CD14-positive monocyte (primary cell): Measurements from ENCODE around the gene KLC1. TPM values are rescaled to one million over a fixed set of nuclear protein-coding genes. Genes with fewer than 3 reads are reported as not detected.

Experiments
- DNase-seq, 3 donors: peaks; one replicate each; pipeline ENCODE4 v3.0.0-alpha.2; 2011 to 2022
- H2AFZ ChIP-seq: 2 replicates; pipeline ENCODE4 v1.6.0; 2012; ENCODE audit warnings: mild to moderate bottlenecking, low read depth, low read length, inconsistent platforms; ENCODE audit not compliant: insufficient read depth, poor library complexity, severe bottlenecking
- H3K27ac ChIP-seq, 2 donors: 1 replicate in 1 of 2; 2 replicates in 1 of 2; pipeline ENCODE4 v1.5.1; 2012 to 2013; ENCODE audit warnings: low read length in 2 of 2, control low read depth in 1 of 2, inconsistent platforms in 1 of 2, low read depth in 1 of 2, mild to moderate bottlenecking in 1 of 2
- H3K27me3 ChIP-seq, 2 donors: one replicate each; pipeline versions ENCODE4 v1.6.0 to v1.6.1; 2011 to 2013; ENCODE audit warnings: low read length in 2 of 2; ENCODE audit not compliant: control insufficient read depth in 2 of 2, insufficient read depth in 2 of 2
- H3K36me3 ChIP-seq, 2 donors: replicated peaks in 1 of 2; 1 replicate in 1 of 2; 2 replicates in 1 of 2; pipeline versions ENCODE4 v1.5.1 to v1.6.1; 2012 to 2013; ENCODE audit warnings: low read length in 2 of 2, control low read depth in 1 of 2, inconsistent platforms in 1 of 2, mild to moderate bottlenecking in 1 of 2; ENCODE audit not compliant: insufficient read depth in 2 of 2, control insufficient read depth in 1 of 2
- H3K4me1 ChIP-seq, 2 donors: 1 replicate in 1 of 2; 2 replicates in 1 of 2; pipeline versions ENCODE4 v1.5.1 to v1.6.1; 2012 to 2013; ENCODE audit warnings: low read length in 2 of 2, control low read depth in 1 of 2, inconsistent platforms in 1 of 2, mild to moderate bottlenecking in 1 of 2, moderate library complexity in 1 of 2; ENCODE audit not compliant: insufficient read depth in 2 of 2, control insufficient read depth in 1 of 2
- H3K4me2 ChIP-seq: replicated peaks from 2 replicates; pipeline ENCODE3; 2012; ENCODE audit warnings: low read length, moderate library complexity, mild to moderate bottlenecking; ENCODE audit not compliant: poor library complexity, severe bottlenecking; ENCODE audit errors: extremely low read depth
- H3K4me3 ChIP-seq, 3 experiments: fragments of 200-600 bp in 1 of 3; sonication (generic) in 1 of 3; replicated peaks in 1 of 3; 1 replicate in 2 of 3; 2 replicates in 1 of 3; pipeline ENCODE4 v1.5.1; 2011 to 2013; ENCODE audit warnings: low read length in 3 of 3, mild to moderate bottlenecking in 3 of 3, control low read depth in 2 of 3, low read depth in 2 of 3, inconsistent platforms in 1 of 3, moderate library complexity in 1 of 3
- H3K79me2 ChIP-seq: 2 replicates; pipeline ENCODE4 v1.6.0; 2012; ENCODE audit warnings: mild to moderate bottlenecking, control low read depth, inconsistent platforms, low read length, moderate library complexity; ENCODE audit not compliant: insufficient read depth
- H3K9ac ChIP-seq: 2 replicates; pipeline ENCODE4 v1.6.0; 2017; ENCODE audit warnings: low read length, mild to moderate bottlenecking; ENCODE audit not compliant: insufficient read depth, poor library complexity, severe bottlenecking
- H3K9me3 ChIP-seq, 2 donors: replicated peaks in 1 of 2; 1 replicate in 1 of 2; 2 replicates in 1 of 2; pipeline versions ENCODE4 v1.5.1 to v1.6.1; 2012 to 2013; ENCODE audit warnings: low read length in 2 of 2, control low read depth in 1 of 2; ENCODE audit not compliant: control insufficient read depth in 1 of 2, insufficient read depth in 1 of 2
- H4K20me1 ChIP-seq: 2 replicates; pipeline ENCODE4 v1.6.0; 2012; ENCODE audit warnings: mild to moderate bottlenecking, low read length, control low read depth, moderate library complexity; ENCODE audit not compliant: insufficient read depth
- H3K27ac Mint-ChIP-seq, 7 donors: one replicate each; pipeline ENCODE4 v1.8.0; 2020; ENCODE audit warnings: mild to moderate bottlenecking in 7 of 7, mixed read lengths in 7 of 7, moderate library complexity in 6 of 7, inconsistent platforms in 2 of 7
- H3K27me3 Mint-ChIP-seq, 3 donors: one replicate each; pipeline ENCODE4 v1.8.0; 2021 to 2022; ENCODE audit warnings: low read depth in 3 of 3, mild to moderate bottlenecking in 3 of 3, mixed read lengths in 3 of 3, moderate library complexity in 3 of 3, inconsistent platforms in 1 of 3
- H3K36me3 Mint-ChIP-seq, 2 donors: one replicate each; pipeline ENCODE4 v1.8.0; 2020; ENCODE audit warnings: mixed read lengths in 2 of 2, inconsistent platforms in 1 of 2, mild to moderate bottlenecking in 1 of 2
- H3K4me1 Mint-ChIP-seq: one replicate; pipeline ENCODE4 v1.8.0; 2020; ENCODE audit warnings: mild to moderate bottlenecking, mixed read lengths
- H3K4me3 Mint-ChIP-seq, 2 donors: one replicate each; pipeline ENCODE4 v1.8.0; 2020; ENCODE audit warnings: mild to moderate bottlenecking in 2 of 2, mixed read lengths in 2 of 2, moderate library complexity in 1 of 2
- H3K9me3 Mint-ChIP-seq, 7 donors: one replicate each; pipeline ENCODE4 v1.8.0; 2020 to 2022; ENCODE audit warnings: mixed read lengths in 7 of 7, mild to moderate bottlenecking in 6 of 7, moderate library complexity in 6 of 7, inconsistent platforms in 2 of 7
- CTCF ChIP-seq: fragments of 200-600 bp; IDR thresholded peaks from one replicate; pipeline ENCODE4 v1.8.0; 2022; ENCODE audit warnings: antibody characterized with exemption, mild to moderate bottlenecking
- WGBS: methylation state at CpG from one replicate; pipeline ENCODE4 v1.1.5; 2013; ENCODE audit warnings: missing lambda C conversion rate; ENCODE audit not compliant: insufficient coverage; 5-methylcytosine and 5-hydroxymethylcytosine counted together
- intact Hi-C, 2 donors: fragments of 100-400 bp; cut with micrococcal nuclease; formaldehyde crosslinking; loops; one replicate each; pipeline versions ENCODE4 v1.15.0 to v1.15.1; 2023
- polyA plus RNA-seq, 3 donors: library from polyadenylated mRNA; depleted of rRNA in 1 of 3; unstranded in 2 of 3; stranded (reverse) in 1 of 3; fragments of 300-500 nt in 2 of 3; fragments of >200 nt in 1 of 3; fragmentation: Illumina TruSeq in 2 of 3; gene quantifications; 1 replicate in 2 of 3; 2 replicates in 1 of 3; pipeline ENCODE4 v1.2.3, GENCODE V29; 2012 to 2021

KLC1 gene
- polyA plus RNA-seq, 3 donors, result 41.5 to 108 (median 46.6) TPM

- Mint-ChIP-seq H3K36me3 (peaks cover 61 to 99% of the 10 kb centered on the region in 2 donors), H3K27ac (peak overlapping the region in 3 of 7 donors; percentile 2 to 75 (median 22)), H3K4me1 (peaks cover 14% of the 10 kb centered on the region), H3K9me3 (no peaks in the 10 kb centered on the region), H3K27me3 (no peaks in the 10 kb centered on the region), H3K4me3 (no peak overlapping the region)
- TF ChIP-seq CTCF, result no peak
- Histone ChIP-seq H2AFZ (no peak overlapping the region), H3K9ac (no peak overlapping the region), H3K27ac (no peak overlapping the region), H3K79me2 (peaks cover 26% of the 10 kb centered on the region), H3K4me3 (no peak overlapping the region), H3K36me3 (peaks cover 80 to 100% of the 10 kb centered on the region in 2 donors), H3K9me3 (no peaks in the 10 kb centered on the region), H3K4me1 (peaks cover 9 to 10% of the 10 kb centered on the region in 2 donors), H3K27me3 (no peaks in the 10 kb centered on the region), H3K4me2 (no peak overlapping the region), H4K20me1 (peaks cover 86% of the 10 kb centered on the region)
- WGBS, result 97% methylated on average over 10 of the region's 10 CpGs
- no peak for DNase-seq
- intact Hi-C loops, result no loop called here
Measured at GRCh38 chr14:103662029-103662428, 33.0 kb downstream of the KLC1 start.

DNA sequence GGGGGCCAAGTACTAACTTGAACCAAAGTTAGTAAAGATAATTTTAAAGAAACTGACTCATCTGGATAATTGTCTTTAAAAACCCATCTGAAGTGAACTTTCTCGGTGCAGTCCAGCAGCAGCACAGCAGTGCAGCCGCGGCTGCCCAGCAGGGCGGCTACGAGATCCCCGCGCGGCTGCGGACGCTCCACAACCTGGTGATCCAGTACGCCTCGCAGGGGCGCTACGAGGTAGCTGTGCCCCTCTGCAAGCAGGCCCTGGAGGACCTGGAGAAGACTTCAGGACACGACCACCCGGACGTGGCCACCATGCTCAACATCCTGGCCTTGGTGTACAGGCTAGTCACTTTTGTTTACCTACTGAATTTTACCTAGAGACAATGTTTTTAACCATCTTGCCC, 33.6 kb downstream of the KLC1 start:
- TF ChIP-seq CTCF, result no peak
- Histone ChIP-seq H3K4me2 (no peak overlapping the region), H3K4me1 (peaks cover 4% of the 10 kb centered on the region in 2 donors), H3K9me3 (no peaks in the 10 kb centered on the region), H3K27ac (no peak overlapping the region), H3K4me3 (no peak overlapping the region), H3K9ac (no peak overlapping the region), H3K36me3 (peaks cover 81 to 100% of the 10 kb centered on the region in 2 donors), H3K79me2 (peaks cover 22% of the 10 kb centered on the region), H3K27me3 (no peaks in the 10 kb centered on the region), H4K20me1 (peaks cover 86% of the 10 kb centered on the region), H2AFZ (no peak overlapping the region)
- Mint-ChIP-seq H3K27me3 (no peaks in the 10 kb centered on the region), H3K36me3 (peaks cover 58 to 99% of the 10 kb centered on the region in 2 donors), H3K9me3 (no peaks in the 10 kb centered on the region), H3K4me3 (no peak overlapping the region), H3K27ac (peak overlapping the region in 1 of 7 donors; percentile 2), H3K4me1 (peaks cover 8% of the 10 kb centered on the region)
- intact Hi-C loops, result no loop called here
- DNase-seq, result no peak
- WGBS, result 97% methylated on average over 15 of the region's 17 CpGs
